Endothelial cell of umbilical vein (primary cell): ENCODE measurements around the gene PRM1.

Experiments
- FOS ChIP-seq: IDR thresholded peaks from 2 replicates; pipeline ENCODE4 v1.6.1; 2011; ENCODE audit warnings: mild to moderate bottlenecking, low read length, moderate library complexity, borderline replicate concordance; ENCODE audit not compliant: insufficient read depth
- POLR2A ChIP-seq: IDR thresholded peaks from 2 replicates; pipeline ENCODE4 v1.6.1; 2012; ENCODE audit warnings: low read depth, mild to moderate bottlenecking, control low read depth, low read length
- POLR2AphosphoS5 ChIP-seq: IDR thresholded peaks from 2 replicates; pipeline ENCODE4 v1.6.1; 2012; ENCODE audit warnings: low read depth, mild to moderate bottlenecking, control low read depth, low read length, moderate library complexity; ENCODE audit not compliant: insufficient read depth
- TF ChIP-seq, protein P1 (sequence below), 2 donors: IDR thresholded peaks; 1 replicate in 1 of 2; 2 replicates in 1 of 2; pipeline ENCODE4 v1.5.1; 2011; ENCODE audit warnings: low read length in 2 of 2, mild to moderate bottlenecking in 2 of 2, moderate library complexity in 2 of 2, control low read depth in 1 of 2, inconsistent platforms in 1 of 2, low read depth in 1 of 2; ENCODE audit not compliant: insufficient read depth in 1 of 2; ENCODE audit errors: extremely low read depth in 1 of 2
- TF ChIP-seq, protein P2 (sequence below): IDR thresholded peaks from 2 replicates; pipeline ENCODE4 v1.6.1; 2011; ENCODE audit not compliant: insufficient read depth, insufficient read length

DNA sequence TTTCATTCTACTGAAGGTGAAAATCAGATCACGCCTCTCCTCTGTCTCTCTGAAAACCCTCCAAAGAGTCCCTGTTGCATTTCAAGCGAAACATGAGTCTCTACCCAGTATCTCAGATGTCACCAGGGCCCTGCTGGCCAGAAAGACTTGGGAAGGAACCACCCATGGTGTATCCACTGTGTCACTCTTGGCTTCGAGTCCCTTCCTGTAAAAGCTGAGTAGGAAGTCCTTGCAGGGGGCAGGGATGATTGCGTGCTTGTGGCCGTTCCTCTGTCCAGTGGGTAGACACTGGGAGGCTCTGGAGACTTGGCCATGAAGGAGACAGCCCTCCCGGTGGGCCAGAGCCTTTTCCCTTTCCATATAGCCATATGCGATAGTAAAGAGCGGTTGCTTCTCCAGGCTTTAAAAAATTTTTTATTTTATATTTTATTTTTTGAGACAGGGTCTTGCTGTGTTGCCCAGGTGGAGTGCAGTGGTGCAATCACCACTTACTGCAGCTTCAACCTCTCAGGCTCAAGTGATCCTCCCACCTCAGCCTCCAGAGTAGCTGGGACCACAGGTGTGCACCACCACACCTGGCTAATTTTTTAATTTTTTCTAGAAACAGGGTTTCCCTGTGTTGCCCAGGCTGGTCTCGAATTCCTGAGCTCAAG is 45.1 kb upstream of the PRM1 start:
- TF ChIP-seq, protein P1, sequence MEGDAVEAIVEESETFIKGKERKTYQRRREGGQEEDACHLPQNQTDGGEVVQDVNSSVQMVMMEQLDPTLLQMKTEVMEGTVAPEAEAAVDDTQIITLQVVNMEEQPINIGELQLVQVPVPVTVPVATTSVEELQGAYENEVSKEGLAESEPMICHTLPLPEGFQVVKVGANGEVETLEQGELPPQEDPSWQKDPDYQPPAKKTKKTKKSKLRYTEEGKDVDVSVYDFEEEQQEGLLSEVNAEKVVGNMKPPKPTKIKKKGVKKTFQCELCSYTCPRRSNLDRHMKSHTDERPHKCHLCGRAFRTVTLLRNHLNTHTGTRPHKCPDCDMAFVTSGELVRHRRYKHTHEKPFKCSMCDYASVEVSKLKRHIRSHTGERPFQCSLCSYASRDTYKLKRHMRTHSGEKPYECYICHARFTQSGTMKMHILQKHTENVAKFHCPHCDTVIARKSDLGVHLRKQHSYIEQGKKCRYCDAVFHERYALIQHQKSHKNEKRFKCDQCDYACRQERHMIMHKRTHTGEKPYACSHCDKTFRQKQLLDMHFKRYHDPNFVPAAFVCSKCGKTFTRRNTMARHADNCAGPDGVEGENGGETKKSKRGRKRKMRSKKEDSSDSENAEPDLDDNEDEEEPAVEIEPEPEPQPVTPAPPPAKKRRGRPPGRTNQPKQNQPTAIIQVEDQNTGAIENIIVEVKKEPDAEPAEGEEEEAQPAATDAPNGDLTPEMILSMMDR (IDR thresholded peaks at IDR 0.05; ENCODE audit: extremely low read depth in 1 of 2, insufficient read depth in 1 of 2, low read depth in 1 of 2, low read length in 2 of 2), result no peak
- no peak for TF ChIP-seq FOS
- TF ChIP-seq, protein P2, sequence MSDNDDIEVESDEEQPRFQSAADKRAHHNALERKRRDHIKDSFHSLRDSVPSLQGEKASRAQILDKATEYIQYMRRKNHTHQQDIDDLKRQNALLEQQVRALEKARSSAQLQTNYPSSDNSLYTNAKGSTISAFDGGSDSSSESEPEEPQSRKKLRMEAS, result no peak
- TF ChIP-seq POLR2A, result no peak
- TF ChIP-seq POLR2AphosphoS5, result no peak
